GM23248 (cell line): ENCODE data around the gene PALB2. TPM values are rescaled to one million over a fixed set of nuclear protein-coding genes. Genes with fewer than 3 reads are reported as not detected.

Experiments used
- DNase-seq: peaks from one replicate; pipeline ENCODE4 v3.0.0-alpha.2; 2015
- H2AFZ ChIP-seq: fragments of 200-600 bp; sonication (generic); 2 replicates; pipeline ENCODE4 v1.6.1; 2016; ENCODE audit warnings: antibody characterized with exemption
- H3F3A ChIP-seq: fragments of 200-600 bp; sonication (generic); 2 replicates; pipeline ENCODE4 v1.6.1; 2016; ENCODE audit warnings: mild to moderate bottlenecking, antibody characterized with exemption, mixed run types; ENCODE audit not compliant: insufficient read depth
- H3K27ac ChIP-seq: fragments of 200-600 bp; sonication (generic); 2 replicates; pipeline ENCODE4 v1.5.1; 2016; ENCODE audit warnings: mild to moderate bottlenecking
- H3K27me3 ChIP-seq: fragments of 200-600 bp; sonication (generic); replicated peaks from 2 replicates; pipeline ENCODE4 v1.6.1; 2016; ENCODE audit warnings: mild to moderate bottlenecking; ENCODE audit not compliant: insufficient read depth
- H3K36me3 ChIP-seq: fragments of 200-600 bp; sonication (generic); 2 replicates; pipeline ENCODE4 v1.6.1; 2016; ENCODE audit warnings: low read depth, mild to moderate bottlenecking
- H3K4me1 ChIP-seq: fragments of 200-600 bp; sonication (generic); 2 replicates; pipeline ENCODE4 v1.6.1; 2016; ENCODE audit warnings: mild to moderate bottlenecking; ENCODE audit not compliant: insufficient read depth
- H3K4me2 ChIP-seq: fragments of 200-600 bp; sonication (generic); one replicate; pipeline ENCODE4 v1.6.1; 2016; ENCODE audit warnings: mild to moderate bottlenecking; ENCODE audit not compliant: unreplicated experiment
- H3K4me3 ChIP-seq: fragments of 200-600 bp; sonication (generic); 2 replicates; pipeline ENCODE4 v1.5.1; 2016; ENCODE audit warnings: mild to moderate bottlenecking
- H3K79me2 ChIP-seq: fragments of 200-600 bp; sonication (generic); 2 replicates; pipeline ENCODE4 v1.6.1; 2016; ENCODE audit warnings: mild to moderate bottlenecking; ENCODE audit not compliant: insufficient read depth
- H3K9ac ChIP-seq: fragments of 200-600 bp; sonication (generic); 2 replicates; pipeline ENCODE4 v1.6.1; 2016; ENCODE audit warnings: mild to moderate bottlenecking
- H3K9me2 ChIP-seq: fragments of 200-600 bp; sonication (generic); 2 replicates; pipeline ENCODE4 v1.6.1; 2016; ENCODE audit warnings: mixed run types, mild to moderate bottlenecking, moderate library complexity; ENCODE audit not compliant: insufficient read depth
- H3K9me3 ChIP-seq: fragments of 200-600 bp; sonication (generic); one replicate; pipeline ENCODE4 v1.6.1; 2017; ENCODE audit warnings: low read depth
- H4K20me1 ChIP-seq: fragments of 200-600 bp; sonication (generic); 2 replicates; pipeline ENCODE4 v1.6.0; 2016; ENCODE audit not compliant: insufficient read depth
- EZH2 ChIP-seq: fragments of 200-600 bp; sonication (generic); IDR thresholded peaks from 2 replicates; pipeline ENCODE4 v1.6.1; 2018; ENCODE audit warnings: antibody characterized with exemption, mild to moderate bottlenecking; ENCODE audit not compliant: insufficient read depth, poor library complexity, severe bottlenecking
- EZH2phosphoT487 ChIP-seq: fragments of 200-600 bp; sonication (generic); IDR thresholded peaks from 2 replicates; pipeline ENCODE4 v1.6.1; 2018; ENCODE audit warnings: antibody characterized with exemption, moderate library complexity, mild to moderate bottlenecking, low read depth; ENCODE audit not compliant: insufficient read depth
- WGBS, 2 experiments: methylation state at CpG; one replicate each; pipeline ENCODE4 v1.1.6; 2015 to 2017; ENCODE audit warnings: low lambda C conversion rate in 2 of 2, low coverage in 1 of 2; ENCODE audit errors: missing lambda C conversion rate in 2 of 2; 5-methylcytosine and 5-hydroxymethylcytosine counted together
- in situ Hi-C: fragments of 300-500 bp; cut with MboI; formaldehyde crosslinking; loops from 2 replicates; pipeline ENCODE4 v1.15.0; 2020
- polyA plus RNA-seq: library from polyadenylated mRNA; unstranded; fragments of >200 nt; fragmentation: Nextera tagmentation; extraction: Ambion mirVana; gene quantifications from 2 replicates; pipeline ENCODE4 v1.2.1, GENCODE V29; 2016
- total RNA-seq: library from RNA; depleted of rRNA; stranded (reverse); fragments of >200 nt; shearing (Covaris generic); gene quantifications from 2 replicates; pipeline ENCODE4 v1.2.3, GENCODE V29; 2014

PALB2 gene
- total and polyA plus RNA-seq, 2 experiments from 2014 or later, result 7.8 to 15.3 TPM

- DNase-seq, result no peak
- Histone ChIP-seq H3K4me2 (no peak overlapping the region), H3K4me1 (no peaks in the 10 kb centered on the region), H2AFZ (no peak overlapping the region), H3K9ac (no peak overlapping the region), H3K9me3 (no peaks in the 10 kb centered on the region), H3K27me3 (no peaks in the 10 kb centered on the region), H4K20me1 (no peaks in the 10 kb centered on the region), H3K9me2 (no peaks in the 10 kb centered on the region), H3K4me3 (no peak overlapping the region), H3K79me2 (peaks cover 85% of the 10 kb centered on the region), H3F3A (no peaks in the 10 kb centered on the region), H3K36me3 (peaks cover 85% of the 10 kb centered on the region), H3K27ac (no peak overlapping the region)
- no peak for TF ChIP-seq EZH2phosphoT487
- no peak for TF ChIP-seq EZH2
- 91 to 92% methylated on average over 9 of the region's 9 CpGs for whole genome bisulfite sequencing, 2 experiments
- in situ Hi-C loops, result no loop called here
Observed at GRCh38 chr16:23564575-23565363, 76.3 kb downstream of the PALB2 start.

GRCh38 chr16:23563186-23563585, 77.9 kb downstream of the PALB2 start:
- Histone ChIP-seq H4K20me1 (no peaks in the 10 kb centered on the region; the same call in 1 of the 2 replicates), H3K4me2 (no peak overlapping the region), H3K9me3 (no peaks in the 10 kb centered on the region), H3K27ac (no peak overlapping the region), H3K9me2 (no peaks in the 10 kb centered on the region), H2AFZ (no peak overlapping the region), H3K4me3 (no peak overlapping the region), H3K27me3 (no peaks in the 10 kb centered on the region), H3K4me1 (peaks cover 9% of the 10 kb centered on the region), H3K36me3 (peaks cover 73% of the 10 kb centered on the region), H3F3A (peaks cover 7% of the 10 kb centered on the region; the same call in 1 of the 2 replicates), H3K79me2 (peaks cover 88% of the 10 kb centered on the region), H3K9ac (no peak overlapping the region)
- no peak for TF ChIP-seq EZH2phosphoT487
- no peak for TF ChIP-seq EZH2
- WGBS, 2 experiments, result 96 to 100% methylated on average over 3 to 6 of the region's 6 CpGs
- no peak for DNase-seq
- in situ Hi-C loops, result no loop called here

GRCh38 chr16:23562505-23562904, 78.6 kb downstream of the PALB2 start:
- H3K4me2 ChIP-seq, result no peak overlapping the region
- H3K36me3 ChIP-seq, result peaks cover 70% of the 10 kb centered on the region
- H3K9me2 ChIP-seq, result no peaks in the 10 kb centered on the region
- TF ChIP-seq EZH2phosphoT487, result no peak
- no peak for TF ChIP-seq EZH2
- H4K20me1 ChIP-seq, result no peaks in the 10 kb centered on the region; the same call in 1 of the 2 replicates
- H3K27me3 ChIP-seq, result no peaks in the 10 kb centered on the region
- no peak overlapping the region for H3K9ac ChIP-seq
- H3K4me3 ChIP-seq, result no peak overlapping the region
- H3F3A ChIP-seq, result peaks cover 7% of the 10 kb centered on the region; the same call in 1 of the 2 replicates
- in situ Hi-C loops, result no loop called here
- no peak overlapping the region for H3K27ac ChIP-seq
- H2AFZ ChIP-seq, result no peak overlapping the region
- WGBS, 2 experiments, result 95 to 98% methylated on average over 10 to 13 of the region's 13 CpGs
- peaks cover 9% of the 10 kb centered on the region for H3K4me1 ChIP-seq
- no peak for DNase-seq
- no peaks in the 10 kb centered on the region for H3K9me3 ChIP-seq
- H3K79me2 ChIP-seq, result peaks cover 89% of the 10 kb centered on the region

GRCh38 chr16:23561586-23561985, 79.5 kb downstream of the PALB2 start:
- Histone ChIP-seq H3K4me3 (no peak overlapping the region), H3K4me1 (peaks cover 11% of the 10 kb centered on the region), H3K79me2 (peaks cover 84% of the 10 kb centered on the region), H3K36me3 (peaks cover 60% of the 10 kb centered on the region), H4K20me1 (no peaks in the 10 kb centered on the region; the same call in 1 of the 2 replicates), H3K9ac (no peak overlapping the region), H3K27me3 (no peaks in the 10 kb centered on the region), H3K9me3 (no peaks in the 10 kb centered on the region), H2AFZ (no peak overlapping the region), H3K27ac (no peak overlapping the region), H3K4me2 (no peak overlapping the region), H3K9me2 (no peaks in the 10 kb centered on the region), H3F3A (peaks cover 9% of the 10 kb centered on the region; the same call in 1 of the 2 replicates)
- TF ChIP-seq EZH2 (no peak), EZH2phosphoT487 (no peak)
- 65 to 68% methylated on average over 5 of the region's 5 CpGs for WGBS, 2 experiments
- peak; percentile 16 for DNase-seq
- in situ Hi-C loops, result no loop called here
